ENCODE measurements around the gene LLGL1.

LLGL1 gene

DNA sequence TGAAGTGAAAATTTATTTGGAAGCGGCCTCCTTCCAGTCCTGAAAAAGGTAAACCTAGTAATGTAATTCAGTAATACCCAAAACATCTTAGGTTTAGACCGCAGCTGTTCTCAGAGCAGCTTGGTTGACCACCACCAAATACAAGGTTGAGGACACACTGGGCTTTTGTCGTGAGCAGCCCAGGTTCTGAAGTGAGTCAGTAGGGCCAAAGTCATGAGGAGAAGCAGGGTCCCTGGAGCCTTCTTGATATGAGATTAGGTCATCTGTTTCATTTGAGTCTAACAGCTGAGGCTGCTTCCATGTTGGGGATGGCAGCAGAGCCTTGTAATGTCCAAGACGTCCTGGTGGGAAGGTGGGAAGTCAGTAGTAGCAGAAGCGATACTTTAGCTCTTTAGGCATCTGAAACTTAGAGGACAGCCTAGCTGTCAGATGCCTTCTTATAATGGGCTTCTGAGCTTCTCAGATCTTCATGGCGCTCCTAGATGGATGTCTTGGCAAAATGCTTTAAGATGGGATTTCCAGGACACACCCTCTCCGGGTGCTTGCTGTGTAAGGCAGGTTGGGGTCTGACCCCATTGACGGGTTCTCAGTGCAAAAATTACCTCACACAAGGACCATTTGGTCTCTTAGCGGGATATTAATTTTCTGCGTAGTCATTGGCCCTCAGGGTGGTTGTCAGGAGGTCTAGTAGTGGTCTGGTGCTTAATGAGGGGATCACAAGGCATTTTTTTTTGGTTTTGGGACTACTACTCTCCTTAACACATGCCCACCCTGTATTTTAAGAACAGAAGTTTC, 39.4 kb upstream of the LLGL1 start:
- TF ChIP-seq CTCF (IDR thresholded peaks at IDR 0.05; ENCODE audit: low read depth, low read length) = no peak
- H3K4me3 ChIP-seq (replicated peaks in 1 of 2; ENCODE audit: low read depth in 2 of 2, low read length in 2 of 2) = peak overlapping the region; percentile 70 to 80
- peak in 1 of 2 donors; percentile 54 for DNase-seq (ENCODE audit: low read depth in 2 of 2)

GRCh38 chr17:18186627-18186982, 38.8 kb upstream of the LLGL1 start:
- no peak for TF ChIP-seq CTCF (IDR thresholded peaks at IDR 0.05; ENCODE audit: low read depth, low read length)
- peak; percentile 27 to 83 for DNase-seq (ENCODE audit: low read depth in 2 of 2)
- H3K4me3 ChIP-seq (replicated peaks in 1 of 2; ENCODE audit: low read depth in 2 of 2, low read length in 2 of 2) = peak overlapping the region; percentile 70 to 80

DNA sequence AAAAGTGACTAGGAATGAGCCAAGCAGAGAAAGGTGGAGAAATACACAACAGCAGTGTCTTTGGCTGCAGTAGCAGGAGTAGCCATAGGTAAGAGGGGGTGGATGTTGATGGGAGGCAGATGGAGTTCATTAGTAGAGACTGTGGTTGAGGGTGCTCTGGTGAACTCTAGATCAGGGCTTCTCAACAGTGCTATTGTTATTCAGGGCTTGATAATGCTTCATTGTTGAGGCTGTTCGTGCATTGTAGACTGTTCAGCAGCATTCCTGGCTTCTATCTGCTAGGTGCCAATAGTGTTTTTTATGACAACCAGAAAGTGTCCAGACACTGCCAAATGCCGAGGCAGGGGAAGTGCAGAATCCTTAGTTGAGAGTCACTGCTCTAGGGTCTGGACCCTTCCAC, 38.2 kb upstream of the LLGL1 start:
- peak; percentile 3 to 19 for DNase-seq (ENCODE audit: low read depth in 2 of 2)
- peak overlapping the region; percentile 70 to 80 for H3K4me3 ChIP-seq (replicated peaks in 1 of 2; ENCODE audit: low read depth in 2 of 2, low read length in 2 of 2)
- no peak for TF ChIP-seq CTCF (IDR thresholded peaks at IDR 0.05; ENCODE audit: low read depth, low read length)

DNA sequence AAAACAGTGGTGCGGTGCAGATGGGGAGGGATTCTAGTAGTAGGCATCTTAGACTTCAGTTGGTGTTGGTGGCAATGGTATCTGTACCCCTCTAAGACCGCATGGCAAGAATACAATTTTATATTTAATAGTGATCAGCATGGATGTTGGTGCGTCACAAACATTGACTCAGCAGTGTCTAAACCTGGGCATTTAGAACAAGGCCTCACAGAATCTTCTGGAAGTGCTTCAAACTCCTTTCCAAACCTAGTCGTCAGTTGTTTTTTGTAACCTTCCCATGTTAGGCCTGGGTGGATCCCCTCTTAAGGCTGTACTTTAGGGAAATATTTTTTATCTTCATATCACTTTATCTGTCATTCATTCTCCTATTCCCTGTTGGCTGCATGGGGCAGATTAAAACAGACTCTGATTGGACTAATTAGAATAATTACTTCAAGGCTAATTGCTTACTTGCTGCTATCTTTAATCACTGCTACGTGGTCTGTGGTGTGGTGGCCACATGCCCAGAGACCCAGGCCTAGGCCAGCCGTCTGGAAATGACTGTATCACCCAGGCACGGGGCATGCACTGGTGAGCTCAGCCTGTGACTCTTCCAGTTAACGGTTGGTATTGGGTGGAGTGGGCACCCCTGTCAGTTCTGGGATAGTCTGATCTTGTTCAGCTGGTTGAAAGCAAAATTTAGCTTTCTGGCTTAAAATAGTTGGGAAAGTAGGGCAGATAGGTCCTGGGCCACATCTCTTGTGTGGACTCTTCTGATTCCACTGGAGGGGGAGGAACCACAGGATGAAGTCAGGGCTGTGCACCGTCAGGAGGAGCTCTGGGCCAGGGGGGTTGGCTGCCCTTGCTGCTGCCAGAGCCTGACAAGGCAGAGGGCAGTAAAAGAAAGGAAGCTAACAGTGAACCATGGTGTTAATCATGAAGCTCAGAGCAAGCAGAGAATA, 37.3 kb upstream of the LLGL1 start:
- TF ChIP-seq CTCF (IDR thresholded peaks at IDR 0.05; ENCODE audit: low read depth, low read length) = no peak
- peak; percentile 47 to 63 for DNase-seq (ENCODE audit: low read depth in 2 of 2)
- peak overlapping the region; percentile 70 to 80 for H3K4me3 ChIP-seq (replicated peaks in 1 of 2; ENCODE audit: low read depth in 2 of 2, low read length in 2 of 2)

DNA sequence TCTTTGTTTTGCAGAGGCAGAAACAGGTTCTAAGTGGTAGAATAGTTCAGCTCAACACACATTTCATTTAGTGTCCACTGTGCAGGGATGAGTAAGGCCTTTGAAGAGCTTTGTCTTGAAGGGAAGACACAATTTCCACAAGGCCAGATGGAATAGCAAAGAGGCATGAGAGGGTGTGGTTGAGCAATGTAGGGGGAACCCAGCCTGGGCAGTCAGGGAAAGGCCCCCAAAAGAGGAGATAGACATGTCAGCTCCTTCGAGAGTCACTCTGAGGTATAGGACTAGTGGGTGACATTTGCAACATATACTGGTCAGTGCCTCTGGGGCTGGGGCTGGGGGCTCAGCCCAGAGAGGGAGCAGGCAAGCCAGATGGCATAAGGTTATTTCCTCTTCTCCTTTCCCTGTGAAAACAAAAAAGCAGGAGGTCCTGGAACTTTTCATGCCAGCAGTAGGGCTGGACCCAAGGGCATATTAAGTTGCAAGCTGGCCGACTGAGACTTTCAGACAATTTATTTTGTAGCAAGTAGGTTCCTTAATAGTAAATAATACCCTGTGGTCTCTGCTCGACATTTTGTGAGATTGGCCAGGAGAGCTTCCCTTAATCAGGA, 34.7 kb upstream of the LLGL1 start:
- H3K4me3 ChIP-seq (replicated peaks in 1 of 2; ENCODE audit: low read depth in 2 of 2, low read length in 2 of 2) = no peak overlapping the region
- no peak for TF ChIP-seq CTCF (IDR thresholded peaks at IDR 0.05; ENCODE audit: low read depth, low read length)
- peak in 1 of 2 donors; percentile 9 for DNase-seq (ENCODE audit: low read depth in 2 of 2)

GRCh38 chr17:18191236-18191667, 34.2 kb upstream of the LLGL1 start:
- DNase-seq (ENCODE audit: low read depth in 2 of 2) = peak; percentile 20 to 55
- TF ChIP-seq CTCF (IDR thresholded peaks at IDR 0.05; ENCODE audit: low read depth, low read length) = no peak
- H3K4me3 ChIP-seq (replicated peaks in 1 of 2; ENCODE audit: low read depth in 2 of 2, low read length in 2 of 2) = no peak overlapping the region
